Adrenal gland (tissue), 12 donors: ENCODE measurements around the gene SMIM44. TPM values are rescaled to one million over a fixed set of nuclear protein-coding genes. Genes with fewer than 3 reads are reported as not detected.
"Not testable (repeated sequence)": the region's sequence is repeated elsewhere in the genome, so short reads cannot be mapped to it uniquely, and the experiment has no call there.

Experiments used
- DNase-seq, 7 donors: peaks; one replicate each; pipeline ENCODE4 v3.0.0-alpha.2; 2019 to 2020
- H3K27ac ChIP-seq, 5 donors: fragments of 200-600 bp; sonication (generic) in 4 of 5; 1 replicate in 3 of 5; 2 replicates in 2 of 5; pipeline versions ENCODE4 v1.5.1 to v1.8.0; 2016 to 2020; ENCODE audit warnings: mild to moderate bottlenecking in 1 of 5
- H3K27me3 ChIP-seq: fragments of 200-600 bp; 2 replicates; pipeline ENCODE4 v1.8.0; 2021
- H3K36me3 ChIP-seq, 2 donors: fragments of 200-600 bp; replicated peaks in 1 of 2; 1 replicate in 1 of 2; 2 replicates in 1 of 2; pipeline versions ENCODE4 v1.5.1 to v1.8.0; 2018 to 2022
- H3K4me1 ChIP-seq, 2 donors: fragments of 200-600 bp; replicated peaks in 1 of 2; 1 replicate in 1 of 2; 2 replicates in 1 of 2; pipeline versions ENCODE4 v1.5.1 to v1.8.0; 2018 to 2021
- H3K4me3 ChIP-seq, 4 donors: fragments of 200-600 bp; sonication (generic) in 3 of 4; one replicate each; pipeline ENCODE4 v1.5.1; 2016 to 2018
- H3K9me3 ChIP-seq, 3 donors: fragments of 200-600 bp; sonication (generic) in 1 of 3; replicated peaks in 1 of 3; 1 replicate in 2 of 3; 2 replicates in 1 of 3; pipeline versions ENCODE4 v1.5.1 to v1.8.0; 2016 to 2021
- POLR2A ChIP-seq, 2 donors: fragments of 450-650 bp; IDR thresholded peaks; one replicate each; pipeline ENCODE4 v1.6.1; 2017; ENCODE audit warnings: antibody characterized with exemption in 2 of 2, mild to moderate bottlenecking in 2 of 2, moderate library complexity in 1 of 2
- WGBS, 4 donors: extraction: QIAGEN DNeasy Blood & Tissue Kit in 2 of 4; methylation state at CpG; one replicate each; pipeline versions ENCODE4 v1.1.5 to v1.1.7; 2013 to 2017; 5-methylcytosine and 5-hydroxymethylcytosine counted together
- intact Hi-C, 2 donors: fragments of 100-400 bp; cut with DNase I; formaldehyde crosslinking; loops; one replicate each; pipeline versions ENCODE4 v1.14.1 to v1.15.0; 2022 to 2023
- polyA plus RNA-seq, 3 donors: library from polyadenylated mRNA; stranded (reverse); fragments of 200-250 nt in 2 of 3; fragments of 350-450 nt in 1 of 3; fragmentation: Illumina TruSeq in 1 of 3; extraction: RNeasy Lipid Tissue Mini Kit (QIAGEN cat#74804) in 1 of 3; gene quantifications; one replicate each; pipeline ENCODE4 v1.2.3, GENCODE V29; 2013 to 2014
- total RNA-seq, 9 donors: library from RNA; depleted of rRNA in 4 of 9; stranded (reverse); fragments of >200 nt in 4 of 9; fragments of 120-200 nt in 1 of 9; fragmentation: NEBNext Ultra II Directional in 1 of 9; extraction: Animal tissue kit (Norgen Biotek cat#: 25700) in 1 of 9; gene quantifications; one replicate each; pipeline versions ENCODE4 v1.1.0 to v1.2.4, GENCODE V29; 2013 to 2023
- TF ChIP-seq, protein P1 (sequence below), 6 experiments: fragments of 450-650 bp in 4 of 6; fragments of 200-600 bp in 2 of 6; sonication (generic) in 1 of 6; IDR thresholded peaks; 1 replicate in 5 of 6; 2 replicates in 1 of 6; pipeline versions ENCODE4 v1.5.1 to v1.8.0; 2016 to 2021; ENCODE audit warnings: antibody characterized with exemption in 6 of 6, mild to moderate bottlenecking in 2 of 6, moderate library complexity in 1 of 6
- donor health status: healthy with polysubstance abuse.
- donor health status: Bipolar disorder and iron deficiency.
- donor health status: DM: yes; HTN: yes; CAD: no.
- donor health status: DM: no; HTN: no; CAD: no.
- donor health status: DM: no; HTN: no; CAD: no.
- donor health status: DM: yes; HTN: yes; CAD: no.

Gene SMIM44
- total and polyA plus RNA-seq, 12 donors, result not detected

DNA sequence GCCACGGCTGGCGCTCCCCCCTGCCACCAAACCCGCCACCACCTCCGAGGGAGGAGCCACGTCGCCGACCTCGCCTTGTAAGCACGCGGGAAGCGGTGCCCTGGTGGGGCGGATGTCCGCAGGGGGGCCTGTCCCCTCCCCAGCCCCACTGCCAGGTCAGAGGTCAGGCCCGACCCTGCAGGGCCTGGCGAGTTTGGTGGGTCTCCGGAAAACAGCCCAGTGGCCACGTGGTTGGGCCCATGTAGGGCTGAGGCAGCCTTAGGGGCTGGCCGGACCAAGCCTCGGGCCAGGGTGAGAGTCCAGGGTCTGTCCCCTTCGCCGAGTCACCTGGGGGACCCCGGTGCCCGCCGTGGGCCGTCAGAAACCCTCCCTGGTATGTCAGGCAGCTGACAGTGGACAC is 29.4 kb downstream of the SMIM44 start:
- Histone ChIP-seq H3K4me3 (no peak overlapping the region), H3K4me1 (peaks cover 24 to 32% of the 10 kb centered on the region in 2 donors), H3K27me3 (no peaks in the 10 kb centered on the region), H3K27ac (peak overlapping the region in 2 of 5 donors; percentile 43 to 96), H3K9me3 (no peaks in the 10 kb centered on the region), H3K36me3 (peaks cover 0 to 83% of the 10 kb centered on the region in 2 donors)
- TF ChIP-seq POLR2A (IDR thresholded peaks at IDR 0.05), result no peak
- TF ChIP-seq, protein P1, sequence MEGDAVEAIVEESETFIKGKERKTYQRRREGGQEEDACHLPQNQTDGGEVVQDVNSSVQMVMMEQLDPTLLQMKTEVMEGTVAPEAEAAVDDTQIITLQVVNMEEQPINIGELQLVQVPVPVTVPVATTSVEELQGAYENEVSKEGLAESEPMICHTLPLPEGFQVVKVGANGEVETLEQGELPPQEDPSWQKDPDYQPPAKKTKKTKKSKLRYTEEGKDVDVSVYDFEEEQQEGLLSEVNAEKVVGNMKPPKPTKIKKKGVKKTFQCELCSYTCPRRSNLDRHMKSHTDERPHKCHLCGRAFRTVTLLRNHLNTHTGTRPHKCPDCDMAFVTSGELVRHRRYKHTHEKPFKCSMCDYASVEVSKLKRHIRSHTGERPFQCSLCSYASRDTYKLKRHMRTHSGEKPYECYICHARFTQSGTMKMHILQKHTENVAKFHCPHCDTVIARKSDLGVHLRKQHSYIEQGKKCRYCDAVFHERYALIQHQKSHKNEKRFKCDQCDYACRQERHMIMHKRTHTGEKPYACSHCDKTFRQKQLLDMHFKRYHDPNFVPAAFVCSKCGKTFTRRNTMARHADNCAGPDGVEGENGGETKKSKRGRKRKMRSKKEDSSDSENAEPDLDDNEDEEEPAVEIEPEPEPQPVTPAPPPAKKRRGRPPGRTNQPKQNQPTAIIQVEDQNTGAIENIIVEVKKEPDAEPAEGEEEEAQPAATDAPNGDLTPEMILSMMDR (IDR thresholded peaks at IDR 0.05), result no peak
- WGBS, 4 donors, result 79 to 84% (median 82%) methylated on average over 12 to 25 of the region's 25 CpGs
- DNase-seq, result no peak
- intact Hi-C loops, result no loop called here

DNA sequence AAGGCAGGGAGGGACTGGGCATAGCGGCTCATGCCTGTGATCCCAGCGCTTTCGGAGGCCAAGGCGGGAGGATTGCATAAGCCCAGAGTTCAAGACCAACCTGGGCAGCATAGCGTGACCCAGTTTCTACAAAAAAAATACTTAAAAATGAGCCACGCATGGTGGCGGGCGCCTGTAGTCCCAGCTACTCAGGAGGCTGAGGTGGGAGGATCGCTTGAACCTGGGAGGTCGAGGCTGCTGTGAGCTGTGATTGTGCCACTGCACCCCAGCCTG is 30.4 kb downstream of the SMIM44 start:
- DNase-seq, result peak in 1 of 7 donors; percentile 38
- 85 to 91% (median 88%) methylated on average over 8 to 10 of the region's 10 CpGs for WGBS, 4 donors
- Histone ChIP-seq H3K27ac (peak overlapping the region in 3 of 5 donors; percentile 88 to 98 (median 96)), H3K36me3 (peaks cover 0 to 91% of the 10 kb centered on the region in 2 donors), H3K4me1 (peaks cover 14 to 22% of the 10 kb centered on the region in 2 donors)
- H3K9me3 ChIP-seq, H3K27me3 ChIP-seq, intact Hi-C loops, H3K4me3 ChIP-seq: not testable (repeated sequence)

DNA sequence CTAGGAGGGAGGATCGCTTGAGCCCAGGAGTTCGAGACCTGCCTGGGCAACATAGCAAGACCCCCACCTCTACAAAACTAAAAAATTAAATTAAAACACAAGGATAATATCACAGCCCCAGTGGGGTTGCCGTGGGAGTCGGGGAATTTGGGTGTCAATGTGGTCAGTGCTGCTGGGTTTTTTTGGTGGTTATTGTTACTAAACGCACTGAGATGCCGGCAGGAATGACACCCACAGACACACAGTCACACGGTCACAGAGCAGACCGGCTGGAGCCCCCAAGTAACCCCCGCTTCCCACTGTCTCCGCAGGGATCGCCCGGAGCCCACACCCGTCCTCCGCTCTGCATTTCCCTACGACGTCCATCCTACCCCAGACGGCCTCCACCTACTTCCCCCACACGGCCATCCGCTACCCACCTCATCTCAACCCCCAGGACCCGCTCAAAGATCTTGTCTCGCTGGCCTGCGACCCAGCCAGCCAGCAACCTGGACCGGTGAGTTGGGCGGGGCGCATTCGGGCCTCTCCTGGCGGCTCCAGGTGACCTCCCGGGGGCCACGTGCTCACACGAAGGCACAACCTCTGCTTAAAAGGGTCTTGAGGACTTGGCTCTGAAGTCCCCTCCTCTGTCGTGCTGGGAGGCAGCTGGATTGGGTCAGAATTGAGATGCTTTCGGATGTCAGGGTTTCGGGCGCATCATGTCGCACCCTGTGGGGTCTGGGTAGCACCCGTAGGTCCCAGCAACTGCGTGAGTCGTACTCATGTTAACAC is 30.9 kb downstream of the SMIM44 start:
- intact Hi-C loops, result no loop called here
- Histone ChIP-seq H3K9me3 (no peaks in the 10 kb centered on the region), H3K36me3 (peaks cover 0 to 95% of the 10 kb centered on the region in 2 donors), H3K27me3 (no peaks in the 10 kb centered on the region), H3K27ac (peak overlapping the region; percentile 85 to 98 (median 94)), H3K4me1 (peaks cover 9 to 17% of the 10 kb centered on the region in 2 donors), H3K4me3 (no peak overlapping the region)
- DNase-seq, result no peak
- no peak for TF ChIP-seq POLR2A (IDR thresholded peaks at IDR 0.05)
- TF ChIP-seq, protein P1 (IDR thresholded peaks at IDR 0.05), result no peak
- 81 to 90% (median 87%) methylated on average over 31 to 38 of the region's 38 CpGs for WGBS, 4 donors

DNA sequence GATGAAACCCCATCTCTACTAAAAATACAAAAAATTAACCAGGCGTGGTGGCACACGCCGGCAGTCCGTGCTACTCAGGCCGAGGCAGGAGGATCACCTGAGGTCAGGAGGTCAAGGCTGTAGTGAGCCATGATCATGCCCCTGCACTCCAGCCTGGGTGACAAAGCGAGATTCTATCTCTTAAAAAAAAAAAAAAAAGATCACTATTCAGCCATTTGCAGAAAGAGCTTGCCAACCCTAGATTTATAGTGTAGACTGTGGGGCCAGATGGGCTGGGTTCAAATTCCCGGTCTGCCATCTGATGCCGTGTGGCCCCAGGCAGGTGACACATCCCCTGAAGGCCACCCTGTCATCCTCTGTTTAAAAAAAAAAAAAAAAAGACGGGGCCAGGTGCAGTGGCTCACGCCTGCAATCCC is 31.8 kb downstream of the SMIM44 start:
- 35 to 56% (median 45%) methylated on average over 10 of the region's 10 CpGs for WGBS, 4 donors
- Histone ChIP-seq H3K27ac (peak overlapping the region; percentile 85 to 98 (median 94)), H3K27me3 (no peaks in the 10 kb centered on the region), H3K4me3 (no peak overlapping the region), H3K36me3 (peaks cover 0 to 95% of the 10 kb centered on the region in 2 donors), H3K9me3 (no peaks in the 10 kb centered on the region), H3K4me1 (peaks cover 7 to 9% of the 10 kb centered on the region in 2 donors)
- TF ChIP-seq, protein P1 (IDR thresholded peaks at IDR 0.05), result no peak
- TF ChIP-seq POLR2A (IDR thresholded peaks at IDR 0.05), result no peak
- intact Hi-C loops, result no loop called here
- peak in 6 of 7 donors; percentile 64 to 77 (median 74) for DNase-seq
